Activated CD4-positive, alpha-beta T cell treated with anti-CD3 and anti-CD28 coated beads, Interleukin-10, Interleukin-2, amounts not matched to agents 100 ng/mL and 50 ng/mL, durations not matched to agents 16 hours and 8 hours (primary cell): ENCODE data around the gene STS.

Source experiments
- DNase-seq: peaks from one replicate; pipeline ENCODE4 v3.0.0-alpha.2; 2020

Gene STS

DNA sequence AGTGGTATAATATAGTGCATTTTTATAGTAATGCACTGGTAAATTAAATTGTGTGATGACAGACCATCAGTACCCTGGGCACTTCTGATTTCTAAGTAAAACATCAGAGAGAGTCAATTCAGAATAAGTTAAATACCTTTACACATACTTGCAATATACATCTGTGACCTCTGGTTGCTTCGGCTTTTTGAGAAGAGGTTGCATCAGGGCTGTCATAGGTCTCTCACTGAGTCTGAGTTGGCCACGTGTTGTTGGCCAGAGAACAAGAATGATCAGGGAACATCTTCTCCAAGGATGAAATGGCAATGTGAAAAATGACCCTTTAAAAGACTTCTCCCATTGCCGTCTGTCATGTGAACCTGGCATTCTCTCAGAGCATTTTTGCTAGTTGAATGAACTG is 37.3 kb downstream of the STS start:
- no peak for DNase-seq

DNA sequence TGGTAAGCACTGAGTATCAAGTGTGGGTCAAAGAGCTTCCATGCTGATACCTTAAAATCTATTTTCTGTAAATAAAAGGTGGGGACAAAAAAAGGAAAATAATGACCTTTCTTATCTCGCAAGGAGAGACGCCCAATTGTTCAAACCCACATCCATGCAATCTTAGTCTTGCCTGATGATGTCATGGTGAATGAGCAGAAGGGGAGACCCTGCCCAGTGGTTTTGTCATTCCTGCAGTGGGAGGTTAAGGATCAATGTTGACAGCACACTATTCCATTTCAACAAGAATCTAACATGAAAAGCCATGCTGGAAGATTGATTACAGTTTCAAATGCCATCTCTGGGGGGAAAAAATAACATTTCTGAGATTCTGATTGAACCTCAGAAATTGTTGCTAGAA is 41.2 kb downstream of the STS start:
- no peak for DNase-seq

DNA sequence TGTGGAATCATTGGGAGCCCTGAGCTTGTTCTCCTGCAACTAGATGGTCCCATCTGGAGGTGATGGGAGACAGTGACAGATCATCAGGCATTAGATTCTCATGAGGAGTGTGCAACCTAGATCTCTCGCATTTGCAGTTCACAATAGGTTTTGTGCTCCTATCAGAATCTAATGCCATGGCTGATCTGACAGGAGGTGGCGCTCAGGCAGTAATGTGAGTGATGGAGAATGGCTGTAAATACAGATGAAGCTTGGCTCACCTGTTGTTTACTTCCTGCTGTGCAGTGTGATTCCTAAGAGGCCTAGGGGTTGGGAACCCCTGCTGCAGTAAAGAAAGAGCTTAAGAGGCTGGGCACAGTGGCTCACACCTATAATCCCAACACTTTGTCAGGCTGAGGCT is 42.6 kb downstream of the STS start:
- DNase-seq = no peak

DNA sequence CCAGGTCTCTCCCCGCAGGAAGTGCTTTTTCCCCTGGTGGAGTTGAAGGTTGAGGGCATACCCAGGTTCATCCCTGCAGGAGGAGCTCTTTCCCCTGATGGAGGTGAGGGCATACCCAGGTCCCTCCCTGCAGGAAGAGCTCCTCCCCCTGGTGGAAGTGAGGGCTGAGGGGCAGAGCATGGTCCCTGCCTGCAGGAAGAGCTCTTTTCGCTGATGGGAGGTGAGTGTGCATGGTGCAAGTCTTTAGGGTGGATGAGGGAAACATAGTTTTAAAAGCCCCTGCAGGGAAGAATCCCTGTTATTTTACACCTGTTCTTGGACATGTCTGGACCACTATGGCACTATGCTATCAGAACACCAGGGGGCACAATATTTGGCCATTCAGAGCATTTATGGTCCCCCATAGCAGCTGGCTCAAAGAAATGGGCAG is 44.2 kb downstream of the STS start:
- DNase-seq = no peak

DNA sequence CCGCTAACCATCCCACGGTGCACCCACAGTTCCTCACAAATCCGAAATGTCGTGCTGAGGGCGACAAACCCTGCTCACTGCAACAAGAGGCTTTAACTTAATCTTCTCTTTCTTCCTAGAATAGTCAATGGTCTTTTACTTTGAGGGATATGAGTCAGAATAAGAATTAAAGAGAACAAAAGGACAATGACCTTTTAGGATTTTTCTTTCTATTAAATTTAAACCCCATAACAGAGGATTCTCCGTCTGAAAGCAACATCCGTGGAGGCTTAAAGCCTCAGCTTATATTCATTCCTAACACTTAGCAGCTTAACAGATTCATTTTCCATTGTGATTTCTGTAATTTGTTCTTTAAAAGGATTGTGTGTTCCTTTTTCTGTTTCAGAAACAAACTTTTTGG is 45.4 kb downstream of the STS start:
- no peak for DNase-seq

DNA sequence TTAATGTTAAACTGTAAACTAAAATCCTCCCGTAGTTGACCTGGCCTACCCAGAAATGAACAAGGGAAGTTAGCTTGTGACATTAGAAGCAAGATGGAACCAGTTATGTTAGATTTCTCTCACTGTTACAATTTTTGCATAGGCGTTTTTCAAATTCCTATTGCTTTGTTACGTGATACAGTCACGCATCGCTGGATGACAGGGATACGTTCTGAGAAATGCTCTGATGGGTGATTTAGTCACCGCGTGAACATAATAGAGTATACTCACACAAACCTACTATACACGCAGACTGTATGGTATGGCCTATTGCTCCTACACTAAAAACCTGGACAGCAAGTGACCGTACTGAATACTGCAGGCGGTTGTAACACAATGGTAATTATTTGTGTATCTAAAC is 47.1 kb downstream of the STS start:
- DNase-seq = no peak
